HEK293 (cell line): ENCODE data around the gene MRPS6.

Source experiments
- CTCF ChIA-PET: fragments of 350-600 bp; formaldehyde crosslinking; extraction: SDS; loops from one replicate; lab custom pipeline; 2021; ENCODE audit warnings: antibody characterized with exemption; lab: Yijun Ruan, JAX
- POLR2A ChIA-PET: fragments of 300-600 bp; formaldehyde crosslinking; extraction: SDS; loops from one replicate; lab custom pipeline; 2020; ENCODE audit warnings: antibody characterized with exemption, inconsistent platforms; lab: Yijun Ruan, JAX
- H3K27ac ChIP-seq: fragments of 200-500 bp; sonication (Bioruptor generic); 2 replicates; pipeline ENCODE4 v1.5.1; 2014; ENCODE audit warnings: low read depth, low read length, control low read depth, inconsistent platforms; ENCODE audit errors: extremely low read depth
- H3K36me3 ChIP-seq, 2 experiments: fragments of 200-500 bp in 1 of 2; sonication (Bioruptor generic) in 1 of 2; 1 replicate in 1 of 2; 2 replicates in 1 of 2; pipeline ENCODE4 v1.5.1; 2014 to 2017; ENCODE audit warnings: inconsistent platforms in 2 of 2, low read length in 2 of 2; ENCODE audit not compliant: control insufficient read depth in 2 of 2, insufficient read depth in 1 of 2
- H3K4me1 ChIP-seq: fragments of 200-500 bp; sonication (Bioruptor generic); 2 replicates; pipeline ENCODE4 v1.5.1; 2014; ENCODE audit warnings: mild to moderate bottlenecking, low read length, inconsistent platforms; ENCODE audit not compliant: control insufficient read depth, insufficient read depth
- H3K4me3 ChIP-seq: 2 replicates; pipeline ENCODE4 v1.5.1; 2011; ENCODE audit warnings: low read depth, mild to moderate bottlenecking, control low read depth, low read length, moderate library complexity
- H3K9me3 ChIP-seq: fragments of 200-500 bp; sonication (Bioruptor generic); 2 replicates; pipeline ENCODE4 v1.5.1; 2014; ENCODE audit warnings: low read depth, low read length, inconsistent platforms; ENCODE audit not compliant: control insufficient read depth, insufficient read depth
- IKZF3 ChIP-seq: fragments of 450-650 bp; IDR thresholded peaks from 2 replicates; pipeline ENCODE4 v1.5.0; 2018; ENCODE audit warnings: missing biosample characterization, mild to moderate bottlenecking, missing genetic modification characterization, moderate library complexity
- SP7 ChIP-seq: fragments of 450-650 bp; formaldehyde crosslinking; IDR thresholded peaks from 2 replicates; pipeline ENCODE4 v1.5.1; 2016; ENCODE audit warnings: missing biosample characterization, missing genetic modification characterization
- ZBTB20 ChIP-seq: fragments of 450-650 bp; formaldehyde crosslinking; IDR thresholded peaks from 2 replicates; pipeline ENCODE4 v1.5.1; 2016; ENCODE audit warnings: missing biosample characterization, missing genetic modification characterization
- ZIC2 ChIP-seq: fragments of 450-650 bp; formaldehyde crosslinking; IDR thresholded peaks from 2 replicates; pipeline ENCODE4 v1.5.1; 2016; ENCODE audit warnings: missing biosample characterization, missing genetic modification characterization
- ZNF311 ChIP-seq: fragments of 450-650 bp; formaldehyde crosslinking; IDR thresholded peaks from 2 replicates; pipeline ENCODE4 v1.5.1; 2017; ENCODE audit warnings: missing biosample characterization, missing genetic modification characterization, borderline replicate concordance
- ZNF600 ChIP-seq: fragments of 450-650 bp; formaldehyde crosslinking; IDR thresholded peaks from 2 replicates; pipeline ENCODE4 v1.5.1; 2016; ENCODE audit warnings: missing biosample characterization, missing genetic modification characterization
- ZNF677 ChIP-seq: fragments of 450-650 bp; IDR thresholded peaks from 2 replicates; pipeline ENCODE4 v1.5.0; 2018; ENCODE audit warnings: missing biosample characterization, mild to moderate bottlenecking, missing genetic modification characterization, moderate library complexity
- ZNF792 ChIP-seq: fragments of 450-650 bp; formaldehyde crosslinking; IDR thresholded peaks from 2 replicates; pipeline ENCODE4 v1.5.1; 2016; ENCODE audit warnings: missing biosample characterization, missing genetic modification characterization
- TF ChIP-seq, protein P1 (sequence below): fragments of 450-650 bp; formaldehyde crosslinking; IDR thresholded peaks from 2 replicates; pipeline ENCODE4 v1.5.1; 2017; ENCODE audit warnings: missing biosample characterization, mild to moderate bottlenecking, missing genetic modification characterization, moderate library complexity
- TF ChIP-seq, protein P2 (sequence below): fragments of 450-650 bp; formaldehyde crosslinking; IDR thresholded peaks from 2 replicates; pipeline ENCODE4 v1.5.1; 2016; ENCODE audit warnings: missing biosample characterization, missing genetic modification characterization
- TF ChIP-seq, protein P3 (sequence below): fragments of 450-650 bp; formaldehyde crosslinking; IDR thresholded peaks from 2 replicates; pipeline ENCODE4 v1.5.1; 2016; ENCODE audit warnings: missing biosample characterization, missing genetic modification characterization
- TF ChIP-seq, protein P4 (sequence below): fragments of 450-650 bp; formaldehyde crosslinking; IDR thresholded peaks from 2 replicates; pipeline ENCODE4 v1.5.1; 2017; ENCODE audit warnings: missing biosample characterization, missing genetic modification characterization
- TF ChIP-seq, protein P5 (sequence below): fragments of 450-650 bp; formaldehyde crosslinking; IDR thresholded peaks from 2 replicates; pipeline ENCODE4 v1.5.1; 2016; ENCODE audit warnings: missing biosample characterization, missing genetic modification characterization
- TF ChIP-seq, protein P6 (sequence below): fragments of 450-650 bp; IDR thresholded peaks from 2 replicates; pipeline ENCODE4 v1.5.1; 2018; ENCODE audit warnings: missing biosample characterization, mild to moderate bottlenecking, missing genetic modification characterization

The MRPS6 gene

DNA sequence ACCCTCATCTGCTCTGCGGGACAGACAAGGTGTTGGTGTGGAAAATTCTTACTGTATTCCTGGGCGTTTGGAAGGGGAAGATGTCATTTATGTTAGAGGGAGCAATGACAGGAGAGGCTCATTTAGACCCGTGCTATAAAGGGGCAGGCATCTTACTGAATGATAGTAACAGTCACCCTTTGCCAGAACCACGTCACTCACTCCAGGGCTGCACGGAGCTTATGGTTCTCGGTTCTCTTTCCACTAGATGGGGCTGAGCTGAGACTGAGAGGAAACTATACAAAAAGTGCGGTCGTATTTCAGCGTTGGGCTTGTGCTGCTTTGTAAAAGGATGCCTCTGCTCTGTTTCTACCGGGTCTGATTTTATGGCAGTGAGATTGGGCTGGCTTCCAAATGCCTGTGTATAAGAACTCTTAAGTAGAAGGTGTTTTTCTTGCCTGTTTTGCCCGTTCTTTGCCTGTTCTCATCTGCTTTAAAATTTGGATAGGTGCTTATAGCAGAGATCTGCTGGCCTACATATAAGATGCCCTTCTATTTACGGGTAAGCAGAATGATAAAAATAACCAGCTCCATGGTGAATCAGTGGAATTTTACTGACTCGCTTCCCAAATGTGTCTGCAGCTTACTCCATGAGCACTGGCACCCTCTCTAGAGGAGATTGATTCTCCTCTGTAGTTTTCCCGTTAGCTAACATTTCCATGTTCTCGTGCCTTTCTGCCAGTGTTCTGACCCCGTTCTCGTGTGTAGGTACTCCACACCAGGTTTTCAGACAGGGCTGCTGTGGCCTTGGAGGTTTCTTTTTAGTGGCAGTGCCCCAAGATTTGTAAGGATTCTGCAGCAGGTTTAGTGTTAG lies 55.9 kb downstream of the MRPS6 start (continued):
- no peak for TF ChIP-seq ZNF792 (tag by site-specific recombination)
- TF ChIP-seq, protein P1, sequence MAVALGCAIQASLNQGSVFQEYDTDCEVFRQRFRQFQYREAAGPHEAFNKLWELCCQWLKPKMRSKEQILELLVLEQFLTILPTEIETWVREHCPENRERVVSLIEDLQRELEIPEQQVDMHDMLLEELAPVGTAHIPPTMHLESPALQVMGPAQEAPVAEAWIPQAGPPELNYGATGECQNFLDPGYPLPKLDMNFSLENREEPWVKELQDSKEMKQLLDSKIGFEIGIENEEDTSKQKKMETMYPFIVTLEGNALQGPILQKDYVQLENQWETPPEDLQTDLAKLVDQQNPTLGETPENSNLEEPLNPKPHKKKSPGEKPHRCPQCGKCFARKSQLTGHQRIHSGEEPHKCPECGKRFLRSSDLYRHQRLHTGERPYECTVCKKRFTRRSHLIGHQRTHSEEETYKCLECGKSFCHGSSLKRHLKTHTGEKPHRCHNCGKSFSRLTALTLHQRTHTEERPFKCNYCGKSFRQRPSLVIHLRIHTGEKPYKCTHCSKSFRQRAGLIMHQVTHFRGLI = peak; percentile 92
- TF ChIP-seq, protein P2, sequence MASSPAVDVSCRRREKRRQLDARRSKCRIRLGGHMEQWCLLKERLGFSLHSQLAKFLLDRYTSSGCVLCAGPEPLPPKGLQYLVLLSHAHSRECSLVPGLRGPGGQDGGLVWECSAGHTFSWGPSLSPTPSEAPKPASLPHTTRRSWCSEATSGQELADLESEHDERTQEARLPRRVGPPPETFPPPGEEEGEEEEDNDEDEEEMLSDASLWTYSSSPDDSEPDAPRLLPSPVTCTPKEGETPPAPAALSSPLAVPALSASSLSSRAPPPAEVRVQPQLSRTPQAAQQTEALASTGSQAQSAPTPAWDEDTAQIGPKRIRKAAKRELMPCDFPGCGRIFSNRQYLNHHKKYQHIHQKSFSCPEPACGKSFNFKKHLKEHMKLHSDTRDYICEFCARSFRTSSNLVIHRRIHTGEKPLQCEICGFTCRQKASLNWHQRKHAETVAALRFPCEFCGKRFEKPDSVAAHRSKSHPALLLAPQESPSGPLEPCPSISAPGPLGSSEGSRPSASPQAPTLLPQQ (tag by site-specific recombination) = peak; percentile 49; the same call in 1 of the 2 replicates
- TF ChIP-seq ZNF600 = peak; percentile 96
- TF ChIP-seq, protein P3, sequence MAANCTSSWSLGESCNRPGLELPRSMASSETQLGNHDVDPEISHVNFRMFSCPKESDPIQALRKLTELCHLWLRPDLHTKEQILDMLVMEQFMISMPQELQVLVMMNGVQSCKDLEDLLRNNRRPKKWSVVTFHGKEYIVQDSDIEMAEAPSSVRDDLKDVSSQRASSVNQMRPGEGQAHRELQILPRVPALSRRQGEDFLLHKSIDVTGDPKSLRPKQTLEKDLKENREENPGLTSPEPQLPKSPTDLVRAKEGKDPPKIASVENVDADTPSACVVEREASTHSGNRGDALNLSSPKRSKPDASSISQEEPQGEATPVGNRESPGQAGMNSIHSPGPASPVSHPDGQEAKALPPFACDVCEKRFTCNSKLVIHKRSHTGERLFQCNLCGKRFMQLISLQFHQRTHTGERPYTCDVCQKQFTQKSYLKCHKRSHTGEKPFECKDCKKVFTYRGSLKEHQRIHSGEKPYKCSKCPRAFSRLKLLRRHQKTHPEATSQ (tag by site-specific recombination) = no peak
- TF ChIP-seq ZBTB20 = peak; percentile 59
- peak; percentile 39; the same call in 1 of the 2 replicates for TF ChIP-seq IKZF3
- TF ChIP-seq, protein P4, sequence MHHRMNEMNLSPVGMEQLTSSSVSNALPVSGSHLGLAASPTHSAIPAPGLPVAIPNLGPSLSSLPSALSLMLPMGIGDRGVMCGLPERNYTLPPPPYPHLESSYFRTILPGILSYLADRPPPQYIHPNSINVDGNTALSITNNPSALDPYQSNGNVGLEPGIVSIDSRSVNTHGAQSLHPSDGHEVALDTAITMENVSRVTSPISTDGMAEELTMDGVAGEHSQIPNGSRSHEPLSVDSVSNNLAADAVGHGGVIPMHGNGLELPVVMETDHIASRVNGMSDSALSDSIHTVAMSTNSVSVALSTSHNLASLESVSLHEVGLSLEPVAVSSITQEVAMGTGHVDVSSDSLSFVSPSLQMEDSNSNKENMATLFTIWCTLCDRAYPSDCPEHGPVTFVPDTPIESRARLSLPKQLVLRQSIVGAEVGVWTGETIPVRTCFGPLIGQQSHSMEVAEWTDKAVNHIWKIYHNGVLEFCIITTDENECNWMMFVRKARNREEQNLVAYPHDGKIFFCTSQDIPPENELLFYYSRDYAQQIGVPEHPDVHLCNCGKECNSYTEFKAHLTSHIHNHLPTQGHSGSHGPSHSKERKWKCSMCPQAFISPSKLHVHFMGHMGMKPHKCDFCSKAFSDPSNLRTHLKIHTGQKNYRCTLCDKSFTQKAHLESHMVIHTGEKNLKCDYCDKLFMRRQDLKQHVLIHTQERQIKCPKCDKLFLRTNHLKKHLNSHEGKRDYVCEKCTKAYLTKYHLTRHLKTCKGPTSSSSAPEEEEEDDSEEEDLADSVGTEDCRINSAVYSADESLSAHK (tag by site-specific recombination) = peak; percentile 99
- TF ChIP-seq ZNF311 (tag by site-specific recombination) = no peak
- peak; percentile 73 for TF ChIP-seq SP7 (tag by site-specific recombination)

DNA sequence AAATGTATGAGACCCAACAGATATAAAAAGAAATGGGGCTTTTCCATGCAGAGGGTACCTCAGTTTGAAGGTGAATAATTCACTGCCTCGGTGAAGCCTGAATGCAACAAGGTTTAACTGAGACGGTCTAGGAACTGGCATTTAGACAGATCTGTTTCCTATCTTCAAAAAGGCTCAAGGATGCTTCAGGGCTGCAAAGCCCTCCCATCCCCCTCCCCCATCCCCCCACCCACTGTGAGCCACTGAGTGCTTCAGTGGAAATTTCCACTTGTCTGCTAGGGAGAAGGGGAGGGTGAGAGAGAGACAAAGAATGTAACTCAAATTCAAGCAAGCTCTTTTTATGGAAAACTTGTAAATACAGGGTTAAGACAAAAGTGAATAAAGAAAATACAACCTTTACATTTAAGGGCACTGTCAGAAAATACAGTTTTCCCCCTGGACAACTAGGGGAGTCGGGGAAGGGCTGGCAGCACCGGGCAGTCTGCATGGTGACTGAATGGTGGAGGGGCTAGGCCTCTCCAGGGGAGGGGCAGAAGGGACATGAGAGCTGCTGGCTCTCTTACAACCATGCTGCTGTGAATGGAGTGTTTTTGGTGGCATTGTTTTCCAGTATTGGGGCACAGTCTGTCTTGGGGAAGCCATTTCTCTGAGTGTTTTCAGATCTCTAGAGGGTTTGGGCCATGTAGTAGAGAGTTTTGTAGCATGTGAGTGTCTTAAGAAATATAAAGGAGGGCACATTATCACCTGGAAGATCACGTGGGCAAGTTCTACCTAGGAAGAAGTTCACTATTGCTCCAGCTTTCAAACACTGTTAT lies 56.7 kb downstream of the MRPS6 start:
- no peak overlapping the region for H3K4me3 ChIP-seq
- CTCF ChIA-PET = interaction anchor here (0.6 to 2.9 kb wide), 8 partner anchors 10 to 503 kb away, joined by 3 to 12 read pairs (median 4); no protein-coding TSS in a partner anchor

More for the DNA sequence above, 56.7 kb downstream of the MRPS6 start:
- Histone ChIP-seq H3K27ac (peak overlapping the region; percentile 59), H3K36me3 (peaks cover 0 to 10% of the 10 kb centered on the region in 2 experiments; a peak in 1 of 3 replicates), H3K4me1 (peaks cover 26% of the 10 kb centered on the region), H3K9me3 (no peaks in the 10 kb centered on the region)
- POLR2A ChIA-PET = interaction anchor here (0.9 kb wide), 1 partner anchor 57 kb away, joined by 3 read pairs; the partner anchor contains the start of genes MRPS6 and SLC5A3
- TF ChIP-seq, protein P5, sequence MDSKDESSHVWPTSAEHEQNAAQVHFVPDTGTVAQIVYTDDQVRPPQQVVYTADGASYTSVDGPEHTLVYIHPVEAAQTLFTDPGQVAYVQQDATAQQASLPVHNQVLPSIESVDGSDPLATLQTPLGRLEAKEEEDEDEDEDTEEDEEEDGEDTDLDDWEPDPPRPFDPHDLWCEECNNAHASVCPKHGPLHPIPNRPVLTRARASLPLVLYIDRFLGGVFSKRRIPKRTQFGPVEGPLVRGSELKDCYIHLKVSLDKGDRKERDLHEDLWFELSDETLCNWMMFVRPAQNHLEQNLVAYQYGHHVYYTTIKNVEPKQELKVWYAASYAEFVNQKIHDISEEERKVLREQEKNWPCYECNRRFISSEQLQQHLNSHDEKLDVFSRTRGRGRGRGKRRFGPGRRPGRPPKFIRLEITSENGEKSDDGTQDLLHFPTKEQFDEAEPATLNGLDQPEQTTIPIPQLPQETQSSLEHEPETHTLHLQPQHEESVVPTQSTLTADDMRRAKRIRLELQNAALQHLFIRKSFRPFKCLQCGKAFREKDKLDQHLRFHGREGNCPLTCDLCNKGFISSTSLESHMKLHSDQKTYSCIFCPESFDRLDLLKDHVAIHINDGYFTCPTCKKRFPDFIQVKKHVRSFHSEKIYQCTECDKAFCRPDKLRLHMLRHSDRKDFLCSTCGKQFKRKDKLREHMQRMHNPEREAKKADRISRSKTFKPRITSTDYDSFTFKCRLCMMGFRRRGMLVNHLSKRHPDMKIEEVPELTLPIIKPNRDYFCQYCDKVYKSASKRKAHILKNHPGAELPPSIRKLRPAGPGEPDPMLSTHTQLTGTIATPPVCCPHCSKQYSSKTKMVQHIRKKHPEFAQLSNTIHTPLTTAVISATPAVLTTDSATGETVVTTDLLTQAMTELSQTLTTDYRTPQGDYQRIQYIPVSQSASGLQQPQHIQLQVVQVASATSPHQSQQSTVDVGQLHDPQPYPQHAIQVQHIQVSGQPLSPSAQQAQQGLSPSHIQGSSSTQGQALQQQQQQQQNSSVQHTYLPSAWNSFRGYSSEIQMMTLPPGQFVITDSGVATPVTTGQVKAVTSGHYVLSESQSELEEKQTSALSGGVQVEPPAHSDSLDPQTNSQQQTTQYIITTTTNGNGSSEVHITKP (tag by site-specific recombination) = peak; percentile 33; the same call in 1 of the 2 replicates
- 0 out of 2 replicates have a peak, but pooled peaks have one; percentile 9 for TF ChIP-seq ZIC2 (tag by site-specific recombination)
- TF ChIP-seq, protein P6, sequence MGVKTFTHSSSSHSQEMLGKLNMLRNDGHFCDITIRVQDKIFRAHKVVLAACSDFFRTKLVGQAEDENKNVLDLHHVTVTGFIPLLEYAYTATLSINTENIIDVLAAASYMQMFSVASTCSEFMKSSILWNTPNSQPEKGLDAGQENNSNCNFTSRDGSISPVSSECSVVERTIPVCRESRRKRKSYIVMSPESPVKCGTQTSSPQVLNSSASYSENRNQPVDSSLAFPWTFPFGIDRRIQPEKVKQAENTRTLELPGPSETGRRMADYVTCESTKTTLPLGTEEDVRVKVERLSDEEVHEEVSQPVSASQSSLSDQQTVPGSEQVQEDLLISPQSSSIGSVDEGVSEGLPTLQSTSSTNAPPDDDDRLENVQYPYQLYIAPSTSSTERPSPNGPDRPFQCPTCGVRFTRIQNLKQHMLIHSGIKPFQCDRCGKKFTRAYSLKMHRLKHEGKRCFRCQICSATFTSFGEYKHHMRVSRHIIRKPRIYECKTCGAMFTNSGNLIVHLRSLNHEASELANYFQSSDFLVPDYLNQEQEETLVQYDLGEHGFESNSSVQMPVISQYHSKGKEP (tag by site-specific recombination) = 0 out of 2 replicates have a peak, but pooled peaks have one; percentile 6
- no peak for TF ChIP-seq ZNF677 (tag by site-specific recombination)
